Posterior vena cava (tissue), 2 donors: Measurements from ENCODE around the gene APOA4. TPM values are rescaled to one million over a fixed set of nuclear protein-coding genes. Genes with fewer than 3 reads are reported as not detected.

Experiments used
- DNase-seq: peaks from one replicate; pipeline ENCODE4 v3.0.0-alpha.2; 2020; ENCODE audit warnings: low spot score
- intact Hi-C, 2 donors: fragments of 100-400 bp; cut with DNase I; formaldehyde crosslinking; loops; one replicate each; pipeline versions ENCODE4 v1.14.1 to v1.14.2; 2022 to 2023
- total RNA-seq, 2 donors: library from RNA; stranded (reverse); fragmentation: NEBNext Ultra II Directional; extraction: Animal tissue kit (Norgen Biotek cat#: 25700); gene quantifications; one replicate each; pipeline ENCODE4 v1.2.1, GENCODE V29; 2021
- donor health status: DM: yes; HTN: yes; CAD: no.
- donor health status: DM: yes; HTN: yes; CAD: no.

APOA4 gene
- total RNA-seq, 2 donors from 2014 or later = 2.0 TPM; not detected in 1

GRCh38 chr11:116851626-116852025 lies 28.5 kb upstream of the APOA4 start:
- no peak for DNase-seq
- intact Hi-C loops = no loop called here

- DNase-seq = no peak
- intact Hi-C loops = no loop called here
Measured at GRCh38 chr11:116849486-116849885, 26.4 kb upstream of the APOA4 start.

- intact Hi-C loops = no loop called here
- no peak for DNase-seq
Measured at GRCh38 chr11:116849060-116849459, 26.0 kb upstream of the APOA4 start.

GRCh38 chr11:116847612-116848011 lies 24.5 kb upstream of the APOA4 start:
- intact Hi-C loops = no loop called here
- no peak for DNase-seq

GRCh38 chr11:116844722-116845121 lies 21.6 kb upstream of the APOA4 start:
- no peak for DNase-seq
- intact Hi-C loops = no loop called here

GRCh38 chr11:116843661-116844060 lies 20.6 kb upstream of the APOA4 start:
- intact Hi-C loops = no loop called here
- no peak for DNase-seq

- intact Hi-C loops = no loop called here
- DNase-seq = no peak
Measured at GRCh38 chr11:116842909-116843308, 19.8 kb upstream of the APOA4 start.

GRCh38 chr11:116842117-116842516 lies 19.0 kb upstream of the APOA4 start:
- no peak for DNase-seq
- intact Hi-C loops = no loop called here

- intact Hi-C loops = no loop called here
- DNase-seq = no peak
Measured at GRCh38 chr11:116840746-116841296, 17.7 kb upstream of the APOA4 start.

GRCh38 chr11:116840224-116840745 lies 17.2 kb upstream of the APOA4 start:
- DNase-seq = no peak
- intact Hi-C loops = no loop called here

- no peak for DNase-seq
- intact Hi-C loops = no loop called here
Measured at GRCh38 chr11:116838321-116839084, 15.4 kb upstream of the APOA4 start.

- intact Hi-C loops = no loop called here
- no peak for DNase-seq
Measured at GRCh38 chr11:116837231-116838091, 14.4 kb upstream of the APOA4 start, which contains the start of gene APOA1. Gene APOA1 (minus strand): TSS chr11:116837622. CDS start chr11:116837387, 235 bp downstream.

- intact Hi-C loops = no loop called here
- DNase-seq = no peak
Measured at GRCh38 chr11:116836632-116836991, 13.5 kb upstream of the APOA4 start.

- DNase-seq = peak; percentile 95
- intact Hi-C loops = no loop called here
Measured at GRCh38 chr11:116835791-116836631, 12.9 kb upstream of the APOA4 start.

- no peak for DNase-seq
- intact Hi-C loops = no loop called here
Measured at GRCh38 chr11:116835042-116835772, 12.1 kb upstream of the APOA4 start.

GRCh38 chr11:116834535-116835041 lies 11.5 kb upstream of the APOA4 start:
- intact Hi-C loops = loop anchor here in 1 of 2 donors (5.0 kb wide), 1 partner anchor 42 kb away; the partner anchor contains the start of gene APOA5
- DNase-seq = peak; percentile 45

- DNase-seq = peak; percentile 29
Measured at GRCh38 chr11:116833816-116834534, 10.9 kb upstream of the APOA4 start.

More at GRCh38 chr11:116833816-116834534, 10.9 kb upstream of the APOA4 start:
- intact Hi-C loops = loop anchor here in 1 of 2 donors (5.0 kb wide), 1 partner anchor 42 kb away; the partner anchor contains the start of gene APOA5
